Fibroblast of the aortic adventitia (primary cell): Measurements from ENCODE around the gene SIX1. TPM values are rescaled to one million over a fixed set of nuclear protein-coding genes. Genes with fewer than 3 reads are reported as not detected.

Experiments
- DNase-seq: peaks from one replicate; pipeline ENCODE4 v3.0.0-alpha.2; 2010; ENCODE audit warnings: low read depth
- H3K4me3 ChIP-seq: 2 replicates; pipeline ENCODE4 v1.5.1; 2011; ENCODE audit warnings: low read depth, mild to moderate bottlenecking, control low read depth, low read length, moderate library complexity
- total RNA-seq: library from RNA; depleted of rRNA; stranded (reverse); fragments of >200 nt; gene quantifications from 2 replicates; pipeline ENCODE4 v1.2.3, GENCODE V29; 2012; ENCODE audit warnings: low replicate concordance
- TF ChIP-seq, protein P1 (sequence below): IDR thresholded peaks from 2 replicates; pipeline ENCODE4 v1.5.1; 2011; ENCODE audit warnings: mild to moderate bottlenecking, low read length, control low read depth, inconsistent platforms; ENCODE audit not compliant: insufficient read depth

Gene SIX1
- total RNA-seq, 1 donor: 9.6 TPM

DNA sequence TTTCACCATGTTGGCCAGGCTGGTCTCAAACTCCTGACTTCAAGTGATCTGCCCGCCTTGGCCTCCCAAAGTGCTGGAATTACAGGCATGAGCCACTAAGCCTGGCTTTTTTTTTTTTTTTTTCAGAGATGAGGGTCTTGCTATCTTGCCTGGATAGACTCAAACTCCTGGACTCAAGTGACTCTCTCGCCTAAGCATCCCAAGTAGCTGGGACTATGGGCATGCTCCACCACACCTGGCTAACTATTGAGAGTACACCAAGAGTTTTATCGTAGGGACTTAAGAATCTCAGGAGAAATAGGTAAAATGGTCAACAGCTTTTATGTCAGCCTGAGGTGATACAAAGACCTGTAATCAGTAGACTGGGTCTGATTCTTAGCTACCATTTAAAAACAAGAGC lies 31.2 kb upstream of the SIX1 start:
- H3K4me3 ChIP-seq: no peak overlapping the region
- TF ChIP-seq, protein P1, sequence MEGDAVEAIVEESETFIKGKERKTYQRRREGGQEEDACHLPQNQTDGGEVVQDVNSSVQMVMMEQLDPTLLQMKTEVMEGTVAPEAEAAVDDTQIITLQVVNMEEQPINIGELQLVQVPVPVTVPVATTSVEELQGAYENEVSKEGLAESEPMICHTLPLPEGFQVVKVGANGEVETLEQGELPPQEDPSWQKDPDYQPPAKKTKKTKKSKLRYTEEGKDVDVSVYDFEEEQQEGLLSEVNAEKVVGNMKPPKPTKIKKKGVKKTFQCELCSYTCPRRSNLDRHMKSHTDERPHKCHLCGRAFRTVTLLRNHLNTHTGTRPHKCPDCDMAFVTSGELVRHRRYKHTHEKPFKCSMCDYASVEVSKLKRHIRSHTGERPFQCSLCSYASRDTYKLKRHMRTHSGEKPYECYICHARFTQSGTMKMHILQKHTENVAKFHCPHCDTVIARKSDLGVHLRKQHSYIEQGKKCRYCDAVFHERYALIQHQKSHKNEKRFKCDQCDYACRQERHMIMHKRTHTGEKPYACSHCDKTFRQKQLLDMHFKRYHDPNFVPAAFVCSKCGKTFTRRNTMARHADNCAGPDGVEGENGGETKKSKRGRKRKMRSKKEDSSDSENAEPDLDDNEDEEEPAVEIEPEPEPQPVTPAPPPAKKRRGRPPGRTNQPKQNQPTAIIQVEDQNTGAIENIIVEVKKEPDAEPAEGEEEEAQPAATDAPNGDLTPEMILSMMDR: no peak
- no peak for DNase-seq

DNA sequence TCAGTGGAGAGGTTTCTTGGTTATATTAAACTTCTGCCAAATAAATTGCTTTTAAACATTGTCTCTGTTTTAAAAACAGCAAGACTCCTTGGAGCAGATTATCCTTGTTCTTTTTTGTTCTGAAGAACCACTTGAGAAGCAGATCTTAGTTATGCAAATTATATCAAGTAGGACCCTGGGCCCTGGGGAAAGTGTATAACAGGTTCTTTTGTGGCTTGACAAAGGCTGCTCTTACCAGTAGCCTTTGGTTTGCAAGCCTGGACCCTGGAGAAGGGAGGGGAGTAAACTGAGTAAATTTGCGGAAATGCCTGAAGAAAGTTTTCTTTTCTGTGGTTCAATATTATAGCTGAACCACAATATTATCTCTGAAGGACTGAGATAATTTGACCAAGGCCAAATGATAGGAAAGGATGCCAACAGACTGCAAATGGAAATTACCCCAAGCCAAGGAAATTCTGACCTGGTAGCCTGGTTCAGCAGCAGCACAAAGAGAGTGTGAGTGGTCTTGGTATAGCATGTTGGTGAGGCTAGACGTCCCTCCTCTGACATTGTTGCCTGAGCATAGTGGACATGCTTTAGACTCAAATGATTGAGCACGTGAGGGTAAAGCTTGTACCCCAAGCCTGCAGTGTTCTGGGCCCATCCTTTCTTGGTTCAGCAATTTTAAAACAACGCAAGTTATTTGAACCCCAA lies 30.4 kb upstream of the SIX1 start:
- no peak for DNase-seq
- TF ChIP-seq, protein P1: no peak
- H3K4me3 ChIP-seq: no peak overlapping the region

DNA sequence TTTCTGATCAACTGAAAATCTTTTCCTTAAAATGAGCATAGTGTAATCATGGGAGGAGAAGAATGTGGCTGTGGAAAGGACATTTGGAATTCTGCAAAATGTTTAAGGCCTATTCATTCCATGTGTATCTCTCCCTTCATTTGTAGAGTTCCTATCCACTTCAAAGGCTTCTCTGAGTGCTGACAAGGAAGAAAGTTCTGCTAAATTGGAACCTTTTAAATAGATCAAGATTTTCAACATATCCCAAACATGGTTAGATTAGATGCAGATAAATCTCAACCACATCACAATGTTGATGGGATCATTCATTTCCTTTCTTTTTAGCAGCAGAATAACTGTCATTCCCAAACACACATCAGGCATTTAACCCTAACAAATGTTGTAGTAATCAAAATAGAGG lies 28.4 kb upstream of the SIX1 start:
- TF ChIP-seq, protein P1: no peak
- DNase-seq: no peak
- H3K4me3 ChIP-seq: no peak overlapping the region

DNA sequence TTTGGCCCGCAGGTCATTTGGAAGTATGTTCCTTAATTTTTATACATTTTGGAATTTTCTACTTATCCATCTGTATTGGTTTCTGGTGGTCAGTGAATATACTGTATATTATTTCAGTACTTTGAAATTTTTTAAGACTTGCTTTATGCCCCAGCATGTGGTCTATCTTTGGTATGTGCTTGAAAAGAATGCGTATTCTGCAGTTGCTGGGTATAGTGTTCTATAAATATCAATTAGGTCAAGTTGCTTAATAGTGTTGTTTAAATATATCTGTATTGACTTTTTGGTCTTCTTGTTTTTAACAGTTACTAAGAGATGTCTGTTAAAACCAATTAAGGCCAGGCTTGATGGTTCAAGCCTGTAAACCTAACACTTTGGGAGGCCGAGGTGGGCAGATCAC lies 21.7 kb upstream of the SIX1 start:
- DNase-seq: no peak
- TF ChIP-seq, protein P1: no peak
- H3K4me3 ChIP-seq: no peak overlapping the region

DNA sequence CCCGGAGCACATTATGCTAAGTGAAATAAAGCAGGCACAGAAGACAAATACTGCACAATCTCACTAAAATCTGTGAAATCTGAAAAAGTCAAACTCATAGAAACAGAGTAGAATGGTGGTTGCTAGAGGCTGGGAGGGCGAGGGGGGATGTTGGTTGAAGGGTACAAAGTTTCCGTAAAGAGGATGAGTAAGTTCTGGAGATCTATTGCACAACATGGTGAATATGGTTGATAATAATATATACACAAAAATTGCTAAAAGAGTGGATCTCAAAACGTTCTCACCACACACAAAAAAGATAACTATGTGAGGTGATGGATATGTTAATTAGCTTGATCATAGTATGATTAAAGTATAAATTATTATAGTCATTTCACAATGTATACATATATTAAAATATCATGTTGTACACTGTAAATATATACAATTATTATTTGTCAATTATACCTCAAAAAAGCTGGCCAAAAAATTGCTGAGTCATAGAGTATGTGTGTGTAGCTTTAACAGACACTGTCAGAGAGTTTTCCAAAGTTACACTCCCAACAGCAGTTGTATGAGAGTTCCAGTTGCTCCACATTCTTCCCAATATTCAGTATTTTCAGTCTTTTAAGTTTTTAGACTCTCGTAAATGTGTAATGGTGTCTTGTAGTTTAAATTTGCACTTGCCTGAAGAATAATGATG lies 19.3 kb upstream of the SIX1 start:
- no peak overlapping the region for H3K4me3 ChIP-seq
- TF ChIP-seq, protein P1: no peak
- no peak for DNase-seq

DNA sequence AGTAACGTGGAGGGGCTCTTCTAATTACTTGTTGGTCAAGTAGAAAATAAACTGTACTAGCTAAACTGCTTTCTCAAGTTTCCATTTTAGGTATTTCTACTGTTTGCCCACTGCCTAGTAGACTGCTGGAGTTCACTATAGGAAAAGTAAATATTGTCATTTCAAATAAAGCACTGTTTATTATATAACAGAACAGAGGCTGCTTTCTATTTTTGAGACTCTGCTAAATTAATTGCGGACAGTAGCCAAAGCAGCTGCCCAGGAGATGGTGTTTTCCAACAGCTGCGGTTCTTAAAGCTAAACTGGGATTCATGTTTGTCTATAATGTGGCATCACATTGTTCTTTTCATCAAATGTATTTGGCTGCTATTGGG lies 15.9 kb upstream of the SIX1 start:
- TF ChIP-seq, protein P1: no peak
- no peak overlapping the region for H3K4me3 ChIP-seq
- no peak for DNase-seq
